ENCODE measurements around the gene MED10.
A peak's percentile ranks its signal among the peaks of the same experiment; 100 is the strongest.

The MED10 gene

DNA sequence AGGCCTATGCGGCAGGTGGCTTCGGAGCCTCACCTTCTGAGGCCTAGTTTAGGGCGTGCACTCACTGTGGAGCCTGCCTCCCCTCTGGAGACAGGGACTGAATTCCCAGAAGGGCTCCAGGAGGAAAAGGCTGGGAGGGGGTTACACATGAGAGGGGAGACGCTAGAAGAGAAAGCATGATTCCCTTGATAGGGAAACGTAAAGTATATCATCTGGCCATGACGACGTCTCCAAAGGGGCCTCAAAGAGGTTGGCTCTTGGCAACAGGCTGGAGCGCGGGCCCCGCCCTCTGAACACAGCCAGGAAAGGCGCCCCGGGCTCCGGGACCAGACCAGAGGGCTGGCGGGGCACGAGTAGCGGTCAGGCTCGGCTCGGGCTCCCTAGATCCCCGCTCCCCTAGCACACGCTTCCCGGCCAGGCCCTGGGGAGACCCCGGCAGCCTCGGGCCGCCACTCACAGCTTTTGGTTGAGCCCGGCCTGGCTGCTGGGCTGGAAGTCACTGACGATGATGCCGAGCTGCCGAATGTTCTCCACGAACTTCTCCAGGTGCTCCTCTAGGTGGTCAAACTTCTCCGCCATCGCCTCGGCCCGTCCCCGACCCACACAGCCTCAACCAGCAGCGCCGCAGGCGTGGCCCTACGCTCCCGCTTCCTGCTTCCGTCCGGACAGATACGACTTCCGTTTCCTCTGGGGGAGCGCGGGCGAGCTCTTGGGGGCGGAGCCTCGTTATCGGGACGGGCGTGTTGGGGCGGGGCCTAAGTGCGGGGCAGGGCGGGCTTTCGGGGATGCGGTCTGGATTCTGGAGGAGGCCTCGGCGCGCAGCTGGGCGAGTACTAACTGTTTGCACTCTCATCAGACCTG lies at the start of gene MED10:
Gene MED10, minus strand, starts transcription at position 643 of the 861 bp plus-strand sequence. Its CDS starts 64 bp downstream, at position 579.
- peak; percentile 94 for DNase-seq

DNA sequence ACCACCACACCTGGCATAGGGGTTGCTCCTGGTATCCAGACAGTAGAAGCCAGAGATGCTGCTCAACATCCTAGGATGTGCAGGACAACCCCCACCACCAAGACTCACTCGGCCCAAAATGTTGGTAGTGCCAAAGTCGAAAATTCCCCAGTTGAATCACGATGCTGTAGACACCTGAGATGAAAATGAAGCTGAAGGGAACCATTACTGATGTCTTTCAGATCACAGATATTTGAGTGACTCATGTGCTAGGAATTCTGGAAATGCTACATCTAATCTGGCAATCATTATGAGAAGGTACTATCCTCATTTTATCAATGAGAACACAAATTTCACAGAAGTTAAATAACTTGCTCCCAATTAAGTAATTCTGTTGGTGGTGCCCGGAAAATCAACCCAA lies 49.3 kb upstream of the MED10 start:
- DNase-seq = no peak

DNA sequence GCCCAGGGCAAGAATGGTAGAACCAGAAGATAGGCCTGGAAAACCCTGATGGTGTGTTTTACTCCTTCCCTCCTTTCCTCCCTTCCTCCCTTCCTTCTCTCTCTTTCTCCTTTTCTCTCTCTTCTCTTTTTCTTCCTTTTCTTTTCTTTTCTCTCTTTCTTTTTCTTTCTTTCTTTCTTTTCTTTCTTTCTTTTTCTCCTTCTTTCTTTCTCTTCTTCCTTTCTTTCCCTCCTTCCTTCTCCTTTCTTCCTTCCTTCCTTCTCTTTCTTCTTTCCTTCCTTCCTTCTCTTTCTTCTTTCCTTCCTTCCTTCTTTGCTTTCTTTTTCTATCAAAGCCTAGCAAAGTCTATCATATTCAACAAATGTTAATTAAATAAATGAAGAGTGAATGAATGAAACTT lies 46.4 kb upstream of the MED10 start:
- DNase-seq = no peak

- no peak for DNase-seq
Measured at GRCh38 chr5:6424110-6424659, 45.8 kb upstream of the MED10 start.

DNA sequence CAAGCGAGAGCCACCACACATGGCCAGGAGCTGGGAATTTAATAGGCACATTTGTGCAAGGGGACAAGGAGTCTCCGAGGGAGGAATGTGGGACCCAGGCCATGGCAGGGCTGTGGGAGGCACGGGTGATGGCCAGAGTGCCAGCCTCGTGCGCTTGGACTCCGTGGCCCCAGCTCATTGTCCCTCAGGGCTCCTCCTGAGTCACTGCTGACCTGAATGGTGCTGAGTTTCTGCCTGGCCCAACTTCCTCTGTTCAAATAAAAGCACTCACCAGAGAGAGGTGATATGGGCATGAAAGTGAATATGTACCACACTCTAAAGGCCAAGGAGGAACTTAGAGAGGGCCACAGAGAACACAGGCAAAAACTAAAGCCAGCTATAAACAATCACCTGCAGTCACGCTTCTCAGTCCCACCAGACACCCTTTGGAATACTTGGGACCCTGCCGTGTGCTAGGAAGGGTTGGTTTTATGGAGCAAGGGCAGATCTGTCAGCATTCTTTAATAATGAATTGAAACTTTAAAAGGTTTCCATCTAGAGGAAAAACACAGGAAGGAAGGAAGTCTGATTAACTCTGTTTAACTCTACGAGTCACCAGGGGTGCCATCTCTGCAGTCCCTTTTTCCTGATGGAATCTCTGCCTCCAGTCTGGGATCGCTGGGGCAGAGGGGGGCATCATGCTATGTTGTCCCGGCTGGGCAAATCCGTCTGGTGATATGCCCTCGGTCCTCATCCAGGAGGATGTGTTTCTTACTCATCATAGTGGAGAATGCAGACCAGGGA lies 45.2 kb upstream of the MED10 start:
- DNase-seq = no peak

DNA sequence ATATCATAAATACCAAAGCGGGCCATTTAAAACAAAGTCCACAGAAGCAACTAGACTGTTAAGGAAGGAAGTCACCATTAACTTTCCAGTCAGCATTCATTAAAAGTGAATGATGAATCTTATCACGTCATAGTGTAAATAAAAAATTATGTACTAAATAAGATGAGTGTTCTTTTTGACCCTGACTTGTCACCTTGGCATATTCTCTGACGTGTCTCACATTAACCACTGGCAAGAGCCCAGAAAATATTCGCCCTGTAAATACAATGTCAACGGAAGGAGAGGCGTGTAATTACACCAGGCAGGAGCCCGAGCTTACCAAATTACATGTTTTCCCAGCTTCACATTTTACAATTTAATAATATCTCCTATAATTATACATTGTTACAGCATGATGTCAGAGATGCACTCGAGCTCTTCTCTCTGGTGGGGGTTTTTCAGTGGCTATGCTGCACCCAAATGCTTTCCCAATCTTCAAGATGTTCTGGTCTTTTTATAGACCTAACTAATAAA lies 41.0 kb upstream of the MED10 start:
- no peak for DNase-seq

DNA sequence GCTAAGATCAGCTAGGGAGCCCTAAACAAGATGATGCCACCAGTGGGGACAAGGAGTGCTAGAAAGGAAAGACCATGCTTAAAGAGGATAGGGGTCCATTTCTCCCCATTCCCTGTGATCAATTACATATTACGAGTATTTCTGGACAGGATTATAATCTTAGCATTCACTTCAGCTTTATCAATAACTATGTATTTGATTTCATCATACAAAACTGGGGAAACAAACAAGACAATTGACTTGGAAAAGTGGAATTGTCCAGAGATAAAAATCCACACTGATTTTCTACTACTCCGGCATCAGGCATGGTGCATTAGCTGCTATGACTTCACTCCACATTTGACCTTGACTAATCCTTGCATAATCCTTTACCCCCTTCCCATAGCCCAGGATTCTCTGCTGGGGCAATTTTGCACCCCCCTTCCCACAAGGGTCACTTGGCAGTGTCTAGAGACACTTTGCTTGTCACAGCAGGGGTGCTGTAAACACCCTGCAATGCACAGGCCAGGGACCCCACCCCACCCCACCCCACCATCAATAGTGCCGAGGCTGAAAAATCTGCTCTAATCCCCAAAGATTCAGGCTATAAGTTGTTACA lies 40.4 kb upstream of the MED10 start:
- no peak for DNase-seq

DNA sequence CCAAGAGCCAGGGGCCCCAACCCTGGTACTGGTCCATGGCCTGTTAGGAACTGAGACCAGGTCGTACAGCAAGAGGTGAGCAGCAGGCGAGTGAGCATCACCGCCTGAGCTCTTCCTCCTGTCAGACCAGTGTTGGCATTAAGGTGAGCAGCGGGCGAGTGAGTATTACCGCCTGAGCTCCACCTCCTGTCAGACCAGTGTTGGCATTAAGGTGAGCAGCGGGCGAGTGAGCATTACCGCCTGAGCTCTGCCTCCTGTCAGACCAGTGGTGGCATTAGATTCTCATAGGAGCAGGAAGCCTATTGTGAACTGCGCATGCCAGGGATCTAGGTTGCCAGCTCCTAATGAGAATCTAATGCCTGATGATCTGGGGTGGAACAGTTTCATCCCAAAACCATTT lies 39.3 kb upstream of the MED10 start:
- DNase-seq = no peak

GRCh38 chr5:6412811-6413210 lies 34.5 kb upstream of the MED10 start:
- DNase-seq = no peak

GRCh38 chr5:6411141-6411540 lies 32.8 kb upstream of the MED10 start:
- no peak for DNase-seq

DNA sequence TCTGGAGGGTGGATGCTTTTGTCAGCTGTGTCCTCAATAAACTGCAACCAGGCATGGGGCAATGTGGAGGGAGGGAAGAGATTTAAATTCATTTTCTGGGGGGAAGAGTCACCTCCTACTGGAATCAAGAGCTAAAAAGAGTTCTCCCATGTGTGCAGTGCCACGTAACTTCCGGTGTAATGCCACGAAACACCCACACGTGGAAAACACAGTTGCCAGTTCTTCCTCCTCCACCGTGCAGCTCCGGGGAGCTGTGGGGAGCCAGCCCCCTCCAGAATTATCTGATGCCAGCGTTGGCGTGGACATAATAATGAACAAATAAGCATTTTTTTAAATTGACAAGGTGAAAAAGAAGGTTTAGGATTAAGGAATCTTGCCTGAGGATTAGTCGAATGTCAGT lies 32.1 kb upstream of the MED10 start:
- DNase-seq = no peak

DNA sequence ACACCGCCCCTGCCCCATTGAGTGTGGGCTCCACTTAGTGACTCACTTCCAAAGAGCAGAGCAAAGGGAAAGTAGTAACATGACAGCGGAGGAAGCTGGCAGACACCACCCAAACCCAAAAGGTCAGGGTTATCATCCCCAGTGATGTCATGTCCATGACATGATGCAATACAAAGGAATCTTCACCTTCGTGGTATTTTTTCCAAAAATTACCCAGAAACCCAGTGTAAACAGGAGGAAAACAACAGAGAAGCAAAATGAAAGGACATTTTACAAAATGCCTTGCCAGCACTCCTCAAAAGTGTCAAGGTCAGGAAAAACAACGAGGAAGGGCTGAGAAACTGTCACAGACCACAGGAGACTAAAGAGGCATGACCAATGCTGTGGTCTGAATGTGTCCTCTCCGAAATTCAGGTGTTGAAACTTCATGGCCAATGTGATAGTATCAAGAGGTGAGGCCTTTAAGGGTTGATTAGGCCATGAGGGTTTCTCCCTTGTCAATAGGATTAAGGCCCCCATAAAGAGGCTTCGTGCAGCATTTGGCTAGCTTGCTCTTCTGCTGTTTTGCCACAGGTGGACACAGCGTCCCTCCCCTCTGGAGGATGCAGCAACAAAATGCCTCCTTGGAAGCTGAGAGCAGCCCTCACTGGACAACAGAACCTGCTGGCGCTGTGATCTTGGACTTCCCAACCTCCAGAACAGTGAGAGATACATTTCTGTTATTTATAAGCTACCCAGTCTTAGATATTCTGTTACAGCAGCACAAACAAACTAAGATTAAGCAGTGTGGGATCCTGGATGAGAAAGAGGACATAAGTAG lies 30.5 kb upstream of the MED10 start:
- no peak for DNase-seq

GRCh38 chr5:6408260-6408596 lies 29.9 kb upstream of the MED10 start:
- no peak for DNase-seq

DNA sequence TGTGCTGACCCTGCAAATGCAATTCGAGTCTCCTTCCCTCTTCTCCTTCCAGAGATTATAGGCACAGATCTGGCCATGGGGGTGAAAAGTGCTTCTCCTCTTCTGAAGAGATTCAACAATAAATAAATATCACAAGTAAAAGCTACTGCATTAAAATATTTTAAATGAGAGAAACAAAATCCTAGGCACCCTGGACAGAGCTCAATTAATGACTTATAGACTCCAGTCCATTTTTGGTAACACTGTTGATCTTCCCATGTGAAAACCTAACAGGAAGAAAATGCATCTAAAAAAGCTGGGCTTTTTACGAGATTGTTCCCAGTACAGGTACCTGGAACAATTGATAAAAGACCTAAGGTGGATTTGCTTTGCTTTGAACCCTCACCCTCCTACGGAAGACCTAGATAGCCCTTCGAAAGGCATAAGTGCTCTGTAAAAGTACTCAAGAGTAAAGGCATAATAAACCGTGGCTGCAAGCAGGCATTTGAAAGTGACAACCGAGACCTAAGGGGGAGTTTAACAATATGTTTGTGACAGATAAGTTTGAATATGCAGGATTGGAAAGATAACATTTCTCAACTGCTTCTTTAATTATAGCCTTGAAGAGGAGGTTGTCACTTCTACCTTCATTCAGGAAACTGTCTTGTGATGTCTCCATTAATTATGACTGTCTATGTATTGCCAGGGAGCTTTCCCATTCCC lies 29.4 kb upstream of the MED10 start:
- DNase-seq = no peak

GRCh38 chr5:6405591-6405990 lies 27.2 kb upstream of the MED10 start:
- DNase-seq = no peak

DNA sequence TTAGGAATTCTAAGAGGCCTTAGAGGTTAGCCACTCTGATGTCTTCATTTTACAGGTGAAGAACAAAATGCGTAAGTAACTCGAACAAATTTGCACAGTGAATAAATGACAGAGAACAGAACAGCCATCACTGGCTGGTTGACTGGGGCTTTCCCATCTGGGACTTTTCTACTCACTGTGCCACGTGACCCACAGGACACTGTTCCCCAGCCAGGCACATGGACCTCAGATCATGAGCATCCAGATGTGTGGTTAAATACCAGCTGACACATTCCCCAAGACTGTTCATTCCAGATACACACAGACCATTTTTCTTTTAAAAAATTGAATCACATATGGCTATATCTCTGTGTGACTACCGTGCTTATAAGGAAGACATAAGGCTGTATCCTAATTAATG lies 25.8 kb upstream of the MED10 start:
- DNase-seq = no peak

DNA sequence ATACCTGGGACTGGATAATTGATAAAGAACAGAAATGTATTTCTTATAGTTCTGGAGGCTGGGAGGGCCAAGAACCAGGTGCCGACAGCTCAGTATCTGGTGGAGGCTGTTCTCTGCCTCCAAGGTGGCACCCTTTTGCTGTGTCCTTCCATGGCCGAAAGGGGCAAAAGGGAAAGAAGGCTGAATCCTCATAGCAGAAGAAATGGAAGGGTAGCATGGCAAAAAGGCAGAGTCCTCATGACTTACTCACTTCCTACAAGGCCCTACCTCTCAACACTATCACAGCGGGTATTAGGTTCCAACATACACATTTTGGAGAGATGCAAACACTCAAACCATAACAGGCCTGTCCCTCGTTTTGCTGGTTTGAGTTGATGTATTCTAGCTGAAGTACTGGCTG lies 25.1 kb upstream of the MED10 start:
- DNase-seq = no peak

DNA sequence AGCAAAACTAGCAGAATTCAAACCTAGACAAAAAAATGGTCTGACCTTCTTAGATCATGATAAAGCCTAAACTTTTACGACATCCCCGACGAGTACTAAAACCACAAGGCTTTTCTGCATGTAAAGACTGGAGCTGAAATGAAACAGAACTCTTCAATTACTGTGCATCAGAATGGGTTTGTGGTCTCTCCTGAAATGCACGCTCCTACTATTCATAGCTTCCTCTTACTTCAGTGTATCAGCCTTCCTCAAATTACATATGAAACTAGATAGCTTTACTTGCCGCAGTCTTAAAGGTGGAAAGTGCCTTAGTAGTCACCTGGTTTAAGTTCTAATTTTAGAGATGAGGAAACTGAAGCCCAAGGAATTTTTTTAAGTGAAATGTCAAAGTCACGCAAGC lies 24.6 kb upstream of the MED10 start:
- no peak for DNase-seq

DNA sequence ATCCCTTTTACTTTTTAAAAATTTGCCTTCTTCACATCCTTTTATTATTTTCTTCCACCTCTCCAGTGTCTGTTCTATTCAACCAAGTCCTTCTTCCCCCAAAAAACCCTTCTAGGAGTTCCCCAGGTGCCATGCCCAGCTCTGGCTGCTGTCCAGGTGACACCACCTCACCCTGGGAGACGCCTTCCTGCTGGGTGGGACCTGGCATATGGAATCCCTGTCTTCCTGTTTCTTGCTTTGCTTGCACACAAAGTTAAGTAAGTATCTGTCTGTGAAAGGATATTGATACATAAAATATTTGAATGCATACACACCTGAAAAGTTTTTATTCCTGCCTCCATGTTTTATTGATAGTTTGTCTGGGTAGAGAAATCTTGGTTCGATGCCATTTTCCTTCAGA lies 23.1 kb upstream of the MED10 start:
- no peak for DNase-seq

- no peak for DNase-seq
Measured at GRCh38 chr5:6399980-6400910, 21.9 kb upstream of the MED10 start.
